PC-3 (cell line): ENCODE results near the gene CYTH1. TPM values are rescaled to one million over a fixed set of nuclear protein-coding genes. Genes with fewer than 3 reads are reported as not detected.

Source experiments
- ATAC-seq: fragments of 200-7000 bp; cut with Tn5 transposase; 2 replicates; pipeline ENCODE4 v1.9.1; 2020; ENCODE audit warnings: mild to moderate bottlenecking, moderate library complexity
- BruUV-seq: library from RNA; stranded (reverse); fragments of 400-500 nt; replicated peaks from 2 replicates; lab custom pipeline; 2021; lab: Mats Ljungman, UMichigan
- CTCF ChIA-PET: fragments of 300-600 bp; sonication (Branson Sonifier 250); formaldehyde crosslinking; loops from one replicate; lab custom pipeline; 2022; ENCODE audit warnings: antibody characterized with exemption; lab: Charles Lee
- POLR2A ChIA-PET: fragments of 300-600 bp; sonication (Branson Sonifier 250); formaldehyde crosslinking; loops from one replicate; lab custom pipeline; 2022; ENCODE audit warnings: antibody characterized with exemption; ENCODE audit not compliant: unreplicated experiment; lab: Charles Lee
- DNase-seq: peaks from one replicate; pipeline ENCODE4 v3.0.0-alpha.2; 2015
- H2AFZ ChIP-seq: fragments of 300-600 bp; sonication (generic); 2 replicates; pipeline ENCODE4 v1.6.0; 2016; ENCODE audit warnings: antibody characterized with exemption, low read length
- H3F3A ChIP-seq: fragments of 300-600 bp; sonication (generic); one replicate; pipeline ENCODE4 v1.6.0; 2017; ENCODE audit warnings: antibody characterized with exemption, low read length, control low read depth, mild to moderate bottlenecking; ENCODE audit not compliant: unreplicated experiment
- H3K27ac ChIP-seq: fragments of 300-600 bp; sonication (generic); 2 replicates; pipeline ENCODE4 v1.5.1; 2016; ENCODE audit warnings: mild to moderate bottlenecking, low read length
- H3K27me3 ChIP-seq: fragments of 300-600 bp; sonication (generic); 2 replicates; pipeline ENCODE4 v1.6.1; 2016; ENCODE audit warnings: low read length, mixed read lengths
- H3K36me3 ChIP-seq: fragments of 300-600 bp; sonication (generic); 2 replicates; pipeline ENCODE4 v1.6.1; 2016; ENCODE audit warnings: low read depth, mixed run types, low read length, mixed read lengths
- H3K4me1 ChIP-seq: fragments of 300-600 bp; sonication (generic); 2 replicates; pipeline ENCODE4 v1.5.1; 2016; ENCODE audit warnings: low read length; ENCODE audit not compliant: insufficient read depth
- H3K4me2 ChIP-seq: fragments of 300-600 bp; sonication (generic); 2 replicates; pipeline ENCODE4 v1.6.0; 2016; ENCODE audit warnings: low read length
- H3K4me3 ChIP-seq: fragments of 300-600 bp; sonication (generic); 2 replicates; pipeline ENCODE4 v1.5.1; 2016; ENCODE audit warnings: mild to moderate bottlenecking, low read length, mixed read lengths
- H3K79me2 ChIP-seq: fragments of 300-600 bp; sonication (generic); 2 replicates; pipeline ENCODE4 v1.6.1; 2017; ENCODE audit warnings: low read length, mixed read lengths
- H3K9ac ChIP-seq: fragments of 300-600 bp; sonication (generic); 2 replicates; pipeline ENCODE4 v1.6.0; 2016; ENCODE audit warnings: mild to moderate bottlenecking, low read length
- H3K9me2 ChIP-seq: fragments of 300-600 bp; sonication (generic); replicated peaks from 2 replicates; pipeline ENCODE4 v1.6.1; 2016; ENCODE audit warnings: mixed run types, low read length, mixed read lengths
- H3K9me3 ChIP-seq: fragments of 300-600 bp; sonication (generic); 2 replicates; pipeline ENCODE4 v1.6.1; 2016; ENCODE audit warnings: low read length, mixed read lengths
- H4K20me1 ChIP-seq: fragments of 300-600 bp; sonication (generic); 2 replicates; pipeline ENCODE4 v1.6.1; 2016; ENCODE audit warnings: low read length, mixed read lengths
- CTCF ChIP-seq: fragments of 300-600 bp; sonication (generic); conservative IDR thresholded peaks from 2 replicates; pipeline ENCODE4 v1.5.1; 2017; ENCODE audit warnings: antibody characterized with exemption, low read depth, mild to moderate bottlenecking, low read length
- EZH2 ChIP-seq: fragments of 300-600 bp; sonication (generic); IDR thresholded peaks from one replicate; pipeline ENCODE4 v1.6.1; 2017; ENCODE audit warnings: antibody characterized with exemption, mild to moderate bottlenecking, low read length; ENCODE audit not compliant: unreplicated experiment
- EZH2phosphoT487 ChIP-seq: fragments of 300-600 bp; sonication (generic); IDR thresholded peaks from 2 replicates; pipeline ENCODE4 v1.6.1; 2018; ENCODE audit warnings: mild to moderate bottlenecking, antibody characterized with exemption, low read length, borderline replicate concordance
- intact Hi-C: fragments of 100-400 bp; cut with micrococcal nuclease; formaldehyde crosslinking; loops from 2 replicates; pipeline ENCODE4 v1.9.0; 2023
- total RNA-seq: library from RNA; depleted of rRNA; stranded (reverse); fragments of >200 nt; gene quantifications from 2 replicates; pipeline ENCODE4 v1.2.3, GENCODE V29; 2014

Gene CYTH1
- total RNA-seq, 1 experiment from 2014 or later = 29.7 TPM

- intact Hi-C loops = no loop called here
- POLR2A ChIA-PET = no interaction called here
- BruUV-seq = no TSS peak
Measured at GRCh38 chr17:78644931-78645351, 137.1 kb downstream of the CYTH1 start.

GRCh38 chr17:78644224-78644623 lies 137.8 kb downstream of the CYTH1 start:
- Histone ChIP-seq H3K4me3 (no peak overlapping the region), H3K4me1 (no peaks in the 10 kb centered on the region), H3K27ac (no peak overlapping the region), H3K9me2 (no peaks in the 10 kb centered on the region), H3K36me3 (no peaks in the 10 kb centered on the region), H3K79me2 (no peaks in the 10 kb centered on the region), H2AFZ (no peak overlapping the region), H3K4me2 (no peak overlapping the region), H3K9me3 (no peaks in the 10 kb centered on the region), H3F3A (no peaks in the 10 kb centered on the region), H3K27me3 (peaks cover 6% of the 10 kb centered on the region; the same call in 1 of the 2 replicates), H3K9ac (no peak overlapping the region), H4K20me1 (no peaks in the 10 kb centered on the region)
- DNase-seq (no peak), ATAC-seq (no peak)
- no TSS peak for BruUV-seq
- ChIA-PET CTCF (no interaction called here), POLR2A (no interaction called here)
- intact Hi-C loops = no loop called here
- TF ChIP-seq CTCF (no peak), EZH2phosphoT487 (no peak)

More at GRCh38 chr17:78644931-78645351, 137.1 kb downstream of the CYTH1 start:
- no peaks in the 10 kb centered on the region for H3K4me1 ChIP-seq
- no peak overlapping the region for H3K4me3 ChIP-seq
- no peaks in the 10 kb centered on the region for H3K9me3 ChIP-seq
- DNase-seq (no peak), ATAC-seq (no peak)
- no peak overlapping the region for H3K4me2 ChIP-seq
- H4K20me1 ChIP-seq = no peaks in the 10 kb centered on the region
- no peak overlapping the region for H3K27ac ChIP-seq
- H3K9ac ChIP-seq = no peak overlapping the region
- H3K79me2 ChIP-seq = no peaks in the 10 kb centered on the region
- H3K9me2 ChIP-seq = no peaks in the 10 kb centered on the region
- no peaks in the 10 kb centered on the region for H3F3A ChIP-seq
- no peaks in the 10 kb centered on the region for H3K36me3 ChIP-seq
- TF ChIP-seq CTCF = no peak
- TF ChIP-seq EZH2 = no peak
- TF ChIP-seq EZH2phosphoT487 = no peak
- CTCF ChIA-PET = no interaction called here
- H3K27me3 ChIP-seq = peaks cover 14% of the 10 kb centered on the region; the same call in 1 of the 2 replicates
- H2AFZ ChIP-seq = no peak overlapping the region

DNA sequence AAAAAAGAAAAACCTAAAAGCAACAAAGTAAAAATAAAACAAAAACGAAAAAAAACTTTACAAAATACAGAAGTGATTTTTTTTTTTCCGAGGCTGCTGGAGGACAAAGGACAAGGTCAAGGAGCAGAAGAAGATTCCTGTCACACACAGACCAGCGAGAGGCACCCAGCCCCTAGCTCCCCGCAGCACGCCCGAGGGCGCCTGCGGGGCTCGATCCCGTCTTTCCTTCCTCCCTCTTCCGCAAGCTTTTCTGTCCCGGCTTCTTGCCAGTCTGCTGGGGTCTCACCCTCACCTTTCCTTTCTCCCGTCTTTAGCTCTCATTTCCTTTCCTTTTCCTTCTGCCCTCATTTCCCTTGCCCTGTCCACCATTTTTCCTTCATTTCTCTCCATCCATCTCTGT lies 138.7 kb downstream of the CYTH1 start:
- CTCF ChIA-PET = no interaction called here
- H3K36me3 ChIP-seq = no peaks in the 10 kb centered on the region

More for the DNA sequence above, 138.7 kb downstream of the CYTH1 start:
- H3K4me2 ChIP-seq = no peak overlapping the region
- TF ChIP-seq CTCF = no peak
- intact Hi-C loops = no loop called here
- POLR2A ChIA-PET = no interaction called here
- H3K27ac ChIP-seq = no peak overlapping the region
- no peak overlapping the region for H3K4me3 ChIP-seq
- H2AFZ ChIP-seq = no peak overlapping the region
- ATAC-seq (no peak), DNase-seq (no peak)
- BruUV-seq = no TSS peak
- no peaks in the 10 kb centered on the region for H3F3A ChIP-seq
- no peaks in the 10 kb centered on the region for H4K20me1 ChIP-seq
- no peak overlapping the region for H3K9ac ChIP-seq
- no peaks in the 10 kb centered on the region for H3K4me1 ChIP-seq
- no peaks in the 10 kb centered on the region for H3K9me2 ChIP-seq
- 0 out of 2 replicates have a peak, but pooled peaks cover 2% of the 10 kb centered on the region for H3K27me3 ChIP-seq
- H3K79me2 ChIP-seq = no peaks in the 10 kb centered on the region
- H3K9me3 ChIP-seq = no peaks in the 10 kb centered on the region
